HG03045 (cell line): ENCODE results near the gene SNPH.

Source experiments
- ATAC-seq: cut with Tn5 transposase; IDR thresholded peaks from one replicate; pipeline ENCODE4 v1.9.1; 2021; ENCODE audit warnings: mild to moderate bottlenecking, moderate library complexity; ENCODE audit not compliant: unreplicated experiment

SNPH gene

DNA sequence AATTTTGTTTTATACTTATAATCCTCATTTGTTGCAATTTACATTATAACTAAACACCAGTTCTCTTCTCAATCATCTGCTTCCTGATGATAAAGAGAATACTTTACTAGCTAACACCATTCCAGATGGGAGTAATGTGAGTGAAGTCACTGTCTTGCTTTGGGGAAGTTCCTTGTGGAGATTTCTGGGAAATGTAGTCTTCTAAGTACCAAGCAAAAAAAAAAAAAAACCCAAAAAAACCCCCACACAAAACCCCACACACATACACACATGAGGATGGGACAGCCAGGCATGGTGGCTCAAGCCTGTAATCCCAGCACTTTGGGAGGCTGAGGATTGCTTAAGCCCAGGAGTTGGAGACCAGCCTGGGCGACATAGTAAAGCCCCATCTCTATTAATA, 2.2 kb upstream of the SNPH start:
- ATAC-seq, result no peak

DNA sequence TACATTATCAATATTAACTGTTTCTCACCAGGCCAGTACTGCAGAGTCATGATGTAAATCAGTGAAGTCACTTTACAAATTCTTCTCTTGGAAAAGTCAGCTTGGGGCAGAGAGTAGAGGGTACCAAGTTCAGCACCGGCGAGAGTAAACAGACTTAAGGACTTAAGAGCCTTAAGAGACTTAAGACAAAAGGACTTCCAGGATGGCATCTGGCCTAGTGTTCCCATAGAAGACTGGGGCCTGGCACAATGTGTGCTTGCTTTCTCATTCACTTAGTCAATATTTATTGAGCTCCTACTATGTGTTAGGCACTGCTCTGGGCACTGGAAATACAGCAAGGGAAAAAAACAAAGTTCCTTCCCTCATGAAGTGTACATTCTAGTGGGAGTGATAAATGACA, 1.4 kb upstream of the SNPH start:
- ATAC-seq, result no peak

DNA sequence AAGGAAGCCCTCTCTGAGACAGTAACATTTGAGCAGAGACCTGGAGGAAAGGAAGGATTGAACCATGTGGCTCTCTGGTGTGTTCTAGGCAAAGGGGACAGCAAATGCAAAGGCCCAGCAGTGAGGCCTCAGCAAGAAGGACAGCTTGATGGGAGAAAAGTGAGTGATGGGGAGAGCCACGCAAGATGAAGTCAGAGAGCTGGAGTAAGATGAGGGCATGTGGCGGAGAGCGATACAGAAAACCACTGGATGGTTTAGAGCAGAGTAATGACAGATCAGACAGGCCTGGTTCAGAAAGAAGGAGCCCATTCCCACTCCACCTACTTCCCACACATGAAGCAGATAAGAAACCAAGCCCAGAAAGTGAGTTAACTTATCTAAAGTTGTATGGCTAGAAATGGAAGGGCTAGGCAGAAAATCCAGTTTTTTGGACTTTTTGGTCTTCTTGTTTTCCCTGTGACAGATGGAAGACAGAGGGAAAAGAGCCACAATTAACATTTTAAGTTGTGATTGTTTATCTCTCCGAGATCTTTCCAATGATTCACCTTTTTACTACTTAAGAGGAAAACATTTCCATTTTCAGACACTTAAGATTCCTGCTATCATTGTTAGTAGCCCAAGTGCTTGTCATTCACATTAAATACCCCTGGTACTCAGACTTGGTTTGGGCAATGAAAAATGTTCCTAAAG, 723 bp upstream of the SNPH start:
- no peak for ATAC-seq

DNA sequence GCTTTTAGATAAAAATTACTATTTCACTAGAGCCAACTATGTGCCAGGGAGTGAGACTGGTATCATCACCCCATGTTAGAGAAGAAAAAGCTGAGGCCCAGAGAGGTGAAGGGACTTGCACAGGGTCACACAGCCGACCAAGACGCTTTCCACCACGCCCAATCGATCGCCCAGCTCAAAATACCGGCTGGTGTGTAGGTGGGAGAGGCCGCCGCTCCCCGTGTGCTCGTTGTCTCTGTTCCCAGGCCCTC, 253 bp upstream of the SNPH start:
- ATAC-seq, result no peak

GRCh38 chr20:1267161-1267560, 1.1 kb downstream of the SNPH start:
- ATAC-seq, result no peak

- no peak for ATAC-seq
These were observed 1.8 kb downstream of the SNPH start for GRCh38 chr20:1267809-1268374.

DNA sequence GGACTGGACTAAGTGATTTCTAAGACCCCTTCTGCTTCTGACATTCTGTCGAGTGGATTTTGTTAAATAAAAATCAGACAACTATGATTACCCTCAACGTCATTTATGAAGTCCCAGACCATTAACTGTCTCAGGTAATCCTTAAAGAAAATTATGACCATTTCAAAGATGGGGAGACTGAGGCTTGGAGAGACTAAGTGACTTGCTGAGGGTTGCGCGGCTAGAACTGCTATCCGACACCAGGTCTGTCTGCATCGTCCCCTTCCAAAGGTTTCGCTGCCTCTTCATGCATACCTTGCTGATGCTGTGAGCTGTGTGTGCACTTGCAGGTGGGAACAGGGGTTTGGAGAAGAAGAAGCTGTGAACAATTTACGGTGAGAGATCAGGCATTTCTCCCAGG, 3.1 kb downstream of the SNPH start:
- no peak for ATAC-seq

- ATAC-seq, result no peak
These were observed 3.8 kb downstream of the SNPH start for GRCh38 chr20:1269850-1270249.

DNA sequence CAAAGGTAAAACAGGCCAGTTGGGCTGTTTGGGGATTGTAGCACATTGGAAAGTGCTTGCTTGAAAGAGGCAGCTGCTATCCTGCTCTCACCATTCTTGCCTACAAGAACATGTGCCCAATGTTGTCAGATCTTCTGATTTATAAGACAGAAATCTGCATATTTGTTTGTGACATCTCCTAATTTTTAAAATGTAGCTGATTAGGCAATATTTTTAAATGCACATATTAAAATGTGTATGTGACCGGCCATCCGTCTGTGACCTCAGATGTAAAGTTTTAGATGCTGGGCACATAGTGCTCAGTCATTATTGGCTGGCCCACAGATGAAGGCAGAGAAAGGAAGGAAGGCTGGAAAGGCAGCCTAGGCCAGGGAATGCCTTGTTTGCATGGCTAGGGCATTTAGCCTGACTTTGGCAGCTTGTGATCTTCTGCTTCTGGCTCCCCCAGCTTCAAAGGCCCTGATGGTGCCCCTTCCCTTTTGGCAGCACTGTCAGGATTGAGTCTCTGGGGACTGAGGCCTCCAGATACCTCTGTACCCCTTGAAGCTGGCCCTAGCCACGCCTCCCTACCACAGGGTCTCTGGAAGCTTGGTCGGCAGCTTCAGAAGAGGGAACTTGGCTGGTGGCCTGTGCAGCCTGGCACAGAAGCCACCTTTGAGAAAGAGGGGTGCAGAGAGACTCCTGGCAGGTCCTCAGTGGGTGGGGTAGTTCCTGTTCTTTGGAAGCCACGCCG, 6.4 kb downstream of the SNPH start:
- ATAC-seq, result no peak

DNA sequence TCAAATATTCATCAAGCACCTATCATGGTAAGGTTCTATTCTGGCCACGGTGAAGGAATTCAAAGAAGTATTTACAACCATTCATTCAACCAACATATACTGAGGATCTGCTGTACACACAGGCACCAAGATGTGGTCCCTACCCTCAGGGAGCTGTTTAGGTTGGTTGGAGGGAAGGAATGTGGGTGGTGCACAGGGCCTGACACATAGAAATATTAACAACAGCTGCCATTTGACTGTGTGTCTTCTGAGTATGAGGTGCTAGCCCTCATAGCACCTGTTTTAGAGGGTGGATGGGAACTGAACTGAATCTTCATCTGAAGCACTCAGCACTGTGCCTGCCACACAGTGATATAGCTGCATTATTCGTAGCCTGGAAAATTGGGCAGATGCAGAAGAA, 7.3 kb downstream of the SNPH start:
- no peak for ATAC-seq

- ATAC-seq, result no peak
These were observed 8.6 kb downstream of the SNPH start for GRCh38 chr20:1274485-1275311.

DNA sequence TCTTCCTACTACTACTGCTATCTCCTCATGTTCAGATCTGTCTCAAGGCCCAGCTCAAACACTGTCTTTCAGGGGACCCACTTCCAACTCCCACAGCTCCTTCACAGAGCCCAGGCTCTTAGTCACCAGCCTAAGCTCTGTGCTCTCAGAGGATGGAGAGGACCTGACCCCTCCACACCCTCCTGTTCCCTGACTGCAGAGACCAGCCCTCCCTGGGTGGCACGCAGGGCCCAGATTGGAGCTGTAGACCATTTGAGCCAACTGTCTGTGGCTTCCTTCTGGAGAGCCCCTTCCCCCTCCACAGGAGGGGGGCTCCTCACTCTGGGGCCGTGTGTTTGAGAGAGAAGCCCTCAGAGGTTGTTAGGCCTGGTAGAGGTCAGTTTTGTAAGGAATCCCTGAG, 9.8 kb downstream of the SNPH start:
- ATAC-seq, result no peak

- no peak for ATAC-seq
These were observed 11.6 kb downstream of the SNPH start for GRCh38 chr20:1277529-1278322.

GRCh38 chr20:1278993-1279392, 12.9 kb downstream of the SNPH start:
- ATAC-seq, result no peak

DNA sequence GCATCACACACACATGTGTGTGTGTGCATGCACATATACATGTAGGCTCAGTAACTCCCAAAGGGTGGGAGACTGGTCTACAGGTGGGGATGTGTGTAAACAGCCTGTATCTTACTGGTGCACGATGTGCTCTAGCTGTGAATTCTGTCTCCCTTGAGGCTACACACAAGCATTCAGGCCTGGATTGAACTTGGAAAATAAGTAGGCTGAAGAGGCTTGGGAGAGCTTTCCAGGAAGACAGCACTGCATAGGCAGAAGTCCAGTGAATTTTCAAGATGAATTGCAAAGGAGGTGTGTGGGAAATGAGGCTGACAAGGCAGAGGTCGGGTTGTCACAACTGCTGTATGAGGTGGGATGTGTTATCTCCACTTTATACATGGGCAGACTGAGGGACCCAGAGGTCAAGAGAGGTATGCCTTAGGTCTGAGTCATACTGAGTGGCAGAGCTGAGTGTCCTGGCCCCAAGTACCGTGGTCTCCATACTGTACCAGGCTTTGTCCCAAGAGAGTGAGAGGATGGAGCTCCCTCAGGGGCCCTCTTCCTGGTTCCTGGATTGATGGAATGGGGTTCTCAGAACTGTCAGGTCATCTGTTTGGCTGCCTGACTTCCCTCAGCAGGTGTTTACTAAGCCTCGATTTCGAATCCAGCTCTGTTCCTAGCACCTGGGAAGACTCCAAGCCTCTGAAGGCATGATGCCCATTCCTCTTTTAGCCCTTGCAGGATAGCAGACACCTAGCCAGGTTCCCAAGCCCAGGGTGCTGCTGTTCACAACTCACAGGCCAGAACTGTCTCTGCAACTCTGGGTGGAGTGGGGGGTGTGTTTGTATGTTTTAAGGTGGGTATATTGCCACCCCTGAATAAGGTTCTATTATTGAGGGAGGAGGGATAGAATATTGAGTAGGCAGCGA, 14.4 kb downstream of the SNPH start:
- no peak for ATAC-seq

DNA sequence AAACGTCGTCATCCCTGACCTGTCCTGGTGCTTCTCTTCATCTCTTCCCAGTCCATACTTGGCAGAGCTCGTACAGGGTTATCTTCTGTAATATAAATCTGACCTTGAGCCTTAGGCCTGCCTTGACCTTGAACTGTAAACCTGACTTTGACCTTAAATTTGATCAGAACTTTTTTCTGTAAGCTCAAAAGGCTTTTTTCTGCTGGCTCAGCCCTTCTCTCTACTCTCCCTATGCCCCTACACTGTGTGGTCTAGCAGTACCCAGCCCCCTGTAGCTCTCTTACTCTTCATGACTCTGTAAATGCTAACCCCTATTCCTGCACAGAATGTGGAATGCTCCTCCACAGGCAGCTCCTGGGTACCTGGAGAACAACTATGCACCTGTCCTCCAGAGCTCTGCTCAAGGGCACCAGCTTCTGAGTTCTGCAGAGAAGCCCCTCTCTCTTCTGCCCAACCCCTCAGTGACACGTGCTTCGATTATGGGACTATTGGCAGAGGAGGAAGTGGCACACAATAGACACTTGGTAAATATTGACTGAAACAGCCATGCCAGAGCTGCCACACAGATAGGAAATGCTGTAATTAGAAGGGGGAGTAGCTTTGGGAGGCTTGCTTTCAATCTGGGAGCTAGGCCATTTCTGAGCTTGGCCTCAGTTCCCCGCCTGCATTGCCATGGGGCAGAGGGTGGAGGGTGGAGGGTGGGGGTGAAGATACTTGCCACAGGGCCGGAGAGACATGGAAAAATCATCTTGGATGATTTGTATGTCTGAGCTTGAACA, 15.4 kb downstream of the SNPH start:
- ATAC-seq, result no peak

DNA sequence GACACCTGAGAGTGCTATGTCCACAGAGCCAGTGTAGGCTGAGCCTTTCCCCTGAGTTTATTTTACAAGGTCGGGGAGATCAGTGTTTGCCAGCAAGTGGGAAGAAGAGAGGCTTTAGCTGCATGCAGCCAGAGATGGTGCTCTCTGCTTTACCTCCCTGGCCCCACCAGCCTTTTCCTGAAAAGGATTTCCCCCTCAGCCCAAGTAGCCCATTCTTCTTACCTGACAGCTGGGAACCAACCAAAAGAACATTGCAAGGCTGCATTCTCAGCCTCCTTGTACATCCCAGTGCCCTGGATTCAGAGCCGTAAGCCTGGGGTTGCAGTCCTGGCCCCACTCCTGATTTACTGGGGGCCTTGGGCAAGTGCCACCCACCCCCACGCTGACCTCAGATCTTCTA, 16.9 kb downstream of the SNPH start:
- no peak for ATAC-seq

DNA sequence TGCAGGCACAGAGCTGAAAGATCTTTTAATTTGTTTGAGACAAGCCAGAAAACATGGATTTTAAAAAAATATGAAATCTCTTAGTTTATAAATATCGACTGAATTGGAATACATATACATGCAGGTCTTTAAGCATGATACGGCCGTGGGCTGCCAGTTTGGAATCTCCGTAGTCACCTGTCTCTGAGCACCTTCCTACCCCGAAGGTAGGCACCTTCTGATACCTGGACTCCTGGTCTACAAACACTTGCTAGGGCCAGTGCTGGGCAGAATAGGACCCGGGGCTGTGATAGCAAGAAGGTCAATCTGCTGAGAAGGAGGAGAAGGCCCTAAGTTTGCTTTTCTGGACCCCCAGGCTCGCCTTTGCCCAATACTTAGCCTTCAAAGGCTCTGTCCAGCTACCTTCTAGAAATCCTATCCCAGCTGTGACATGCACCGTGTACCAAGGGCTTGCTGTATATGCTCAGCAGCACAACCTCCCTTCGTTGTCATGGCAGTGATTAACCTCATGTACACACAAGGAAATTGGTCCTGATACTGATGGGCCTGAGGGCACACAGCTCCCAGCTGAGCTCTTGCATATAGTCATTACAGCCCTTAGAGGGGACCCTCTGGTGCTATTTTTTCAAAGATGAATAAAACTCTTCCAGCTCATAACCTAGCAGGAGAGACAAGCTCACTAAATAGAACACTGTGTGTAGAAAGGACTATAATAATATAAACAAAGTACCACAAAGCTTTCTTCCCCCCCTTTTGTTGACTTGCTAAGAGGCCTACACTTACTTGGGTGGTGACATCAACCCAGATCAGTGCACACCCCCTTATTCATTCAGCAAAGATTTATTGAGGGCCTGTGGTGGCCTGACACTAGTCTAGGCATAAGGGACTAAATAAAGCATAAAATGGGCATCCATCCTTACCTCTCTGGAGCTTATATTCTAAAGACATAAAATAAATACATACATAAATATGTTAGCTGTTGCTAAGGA, 17.7 kb downstream of the SNPH start:
- ATAC-seq, result no peak
